A549 (cell line): Measurements from ENCODE around the gene SLC6A5. TPM values are rescaled to one million over a fixed set of nuclear protein-coding genes. Genes with fewer than 3 reads are reported as not detected.

Experiments used
- ATAC-seq, 2 experiments: fragments of 200-7000 bp in 1 of 2; fragments of >200 bp in 1 of 2; cut with Nextera tagmentation in 1 of 2; cut with Tn5 transposase in 1 of 2; 3 replicates each; pipeline versions ENCODE4 v1.8.0 to v1.9.1; 2018 to 2020; ENCODE audit warnings: mild to moderate bottlenecking in 1 of 2, moderate library complexity in 1 of 2
- CTCF ChIA-PET: fragments of 300-600 bp; sonication (Branson Sonifier 250); formaldehyde crosslinking; extraction: SDS; loops from one replicate; lab custom pipeline; 2021; ENCODE audit warnings: antibody characterized with exemption, inconsistent platforms; lab: Yijun Ruan, JAX
- POLR2A ChIA-PET: fragments of 350-600 bp; formaldehyde crosslinking; extraction: SDS; loops from one replicate; lab custom pipeline; 2021; ENCODE audit warnings: antibody characterized with exemption, inconsistent platforms; lab: Yijun Ruan, JAX
- DNase-seq, 2 experiments: peaks; one replicate each; pipeline versions ENCODE4 v3.0.0 to v3.0.0-alpha.2; 2011 to 2016; ENCODE audit warnings: low read depth in 1 of 2, low spot score in 1 of 2
- FAIRE-seq: peaks from 2 replicates; lab custom pipeline; 2011; peaks lifted over from hg19 to GRCh38; lab: Jason Lieb, UNC
- H3K27ac ChIP-seq, 2 experiments: fragments of >200 bp; sonication (Bioruptor Twin); formaldehyde crosslinking; 3 replicates each; pipeline ENCODE4 v1.5.1; 2016 to 2017
- H3K4me1 ChIP-seq: fragments of >200 bp; sonication (Bioruptor Twin); formaldehyde crosslinking; 3 replicates; pipeline ENCODE4 v1.6.1; 2016
- H3K4me2 ChIP-seq: fragments of >200 bp; sonication (Bioruptor Twin); formaldehyde crosslinking; 3 replicates; pipeline ENCODE4 v1.6.1; 2016
- H3K4me3 ChIP-seq: fragments of >200 bp; sonication (Bioruptor Twin); formaldehyde crosslinking; 3 replicates; pipeline ENCODE4 v1.5.1; 2016
- H3K9me3 ChIP-seq: fragments of >200 bp; sonication (Bioruptor Twin); formaldehyde crosslinking; 3 replicates; pipeline ENCODE4 v1.6.1; 2016
- BHLHE40 ChIP-seq: IDR thresholded peaks from 2 replicates; pipeline ENCODE4 v1.6.1; 2012; ENCODE audit warnings: low read depth, low read length, inconsistent platforms
- CHD2 ChIP-seq: fragments of 150-350 bp; IDR thresholded peaks from 2 replicates; pipeline ENCODE4 v1.6.1; 2014; ENCODE audit warnings: low read length; ENCODE audit not compliant: partially characterized antibody
- MAFK ChIP-seq: fragments of 450-650 bp; IDR thresholded peaks from 2 replicates; pipeline ENCODE4 v1.6.1; 2014; ENCODE audit not compliant: partially characterized antibody
- MAZ ChIP-seq: fragments of 150-350 bp; IDR thresholded peaks from 2 replicates; pipeline ENCODE4 v1.6.1; 2014; ENCODE audit warnings: antibody characterized with exemption, low read depth, low read length, borderline replicate concordance
- RAD21 ChIP-seq, 2 experiments: fragments of >200 bp in 1 of 2; sonication (Bioruptor Twin) in 1 of 2; formaldehyde crosslinking in 1 of 2; IDR thresholded peaks in 1 of 2; conservative IDR thresholded peaks in 1 of 2; 2 replicates in 1 of 2; 3 replicates in 1 of 2; pipeline ENCODE4 v1.6.1; 2012 to 2018; ENCODE audit warnings: inconsistent platforms in 1 of 2
- RNF2 ChIP-seq: fragments of 200-600 bp; sonication (generic); IDR thresholded peaks from 2 replicates; pipeline ENCODE4 v1.6.1; 2016; ENCODE audit warnings: low read depth, mild to moderate bottlenecking, antibody characterized with exemption, moderate library complexity, borderline replicate concordance
- TFCP2L1 ChIP-seq: fragments of 250-450 bp; sonication (Bioruptor Pico); IDR thresholded peaks from 2 replicates; pipeline ENCODE4 v1.5.0; 2021; ENCODE audit warnings: mild to moderate bottlenecking
- ZNF302 ChIP-seq: fragments of 250-450 bp; sonication (Bioruptor Pico); IDR thresholded peaks from 2 replicates; pipeline ENCODE4 v1.9.0; 2021; ENCODE audit warnings: inconsistent platforms, mild to moderate bottlenecking, moderate library complexity
- WGBS: methylation state at CpG from one replicate; pipeline ENCODE4 v1.1.6; 2017; ENCODE audit errors: missing lambda C conversion rate; 5-methylcytosine and 5-hydroxymethylcytosine counted together
- polyA plus RNA-seq, 4 experiments: library from polyadenylated mRNA; depleted of rRNA in 3 of 4; stranded (reverse); fragments of >200 nt; fragmentation: RNase III in 1 of 4; extraction: RNeasy Plus Mini Kit Qiagen cat#74134 plus additional on column Dnase treatment in 1 of 4; gene quantifications; 2 replicates in 3 of 4; 3 replicates in 1 of 4; pipeline ENCODE4 v1.2.3, GENCODE V29; 2011 to 2017
- TF ChIP-seq, protein P1 (sequence below): fragments of 200-600 bp; sonication (generic); IDR thresholded peaks from 2 replicates; pipeline ENCODE4 v1.6.1; 2016; ENCODE audit warnings: antibody characterized with exemption, mild to moderate bottlenecking, moderate library complexity
- TF ChIP-seq, protein P2 (sequence below): IDR thresholded peaks from 2 replicates; pipeline ENCODE4 v1.6.1; 2012
- TF ChIP-seq, protein P3 (sequence below): fragments of 150-350 bp; IDR thresholded peaks from 2 replicates; pipeline ENCODE4 v1.6.1; 2014; ENCODE audit warnings: low read depth, mild to moderate bottlenecking, low read length
- TF ChIP-seq, protein P4 (sequence below): fragments of >200 bp; sonication (Bioruptor Twin); formaldehyde crosslinking; IDR thresholded peaks from 2 replicates; pipeline ENCODE4 v1.6.1; 2016
- TF ChIP-seq, protein P5 (sequence below): fragments of >200 bp; sonication (Bioruptor Twin); formaldehyde crosslinking; IDR thresholded peaks from 3 replicates; pipeline ENCODE4 v1.6.1; 2016
- TF ChIP-seq, protein P6 (sequence below): IDR thresholded peaks from 2 replicates; pipeline ENCODE4 v1.6.1; 2012; ENCODE audit warnings: low read depth, borderline replicate concordance

The SLC6A5 gene
- polyA plus RNA-seq, 2 of the 4 experiments (the other 2 are of a cell fraction) = not detected

DNA sequence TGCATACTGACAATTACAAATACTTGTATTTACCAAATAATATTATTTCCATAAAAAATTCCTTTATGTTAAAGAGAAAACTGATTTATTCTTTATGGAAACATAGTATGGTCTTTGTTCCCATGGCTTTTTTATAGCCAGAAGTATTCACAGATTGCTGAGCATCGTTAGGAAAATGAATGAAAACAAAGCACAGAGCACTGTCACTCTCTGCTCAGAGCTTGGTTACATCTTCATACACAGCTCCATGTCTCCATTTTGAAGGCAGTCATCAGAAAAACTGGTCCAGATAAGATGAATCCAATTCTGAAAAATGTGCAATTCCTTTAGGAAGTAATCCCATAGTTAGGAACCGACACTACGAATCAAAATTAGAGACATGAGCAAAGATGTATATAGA, 9.0 kb upstream of the SLC6A5 start:
- ATAC-seq (no peak), FAIRE-seq (no peak), DNase-seq (no peak)
- POLR2A ChIA-PET = no interaction called here
- CTCF ChIA-PET = no interaction called here
- H3K9me3 ChIP-seq = no peaks in the 10 kb centered on the region
- TF ChIP-seq, protein P1, sequence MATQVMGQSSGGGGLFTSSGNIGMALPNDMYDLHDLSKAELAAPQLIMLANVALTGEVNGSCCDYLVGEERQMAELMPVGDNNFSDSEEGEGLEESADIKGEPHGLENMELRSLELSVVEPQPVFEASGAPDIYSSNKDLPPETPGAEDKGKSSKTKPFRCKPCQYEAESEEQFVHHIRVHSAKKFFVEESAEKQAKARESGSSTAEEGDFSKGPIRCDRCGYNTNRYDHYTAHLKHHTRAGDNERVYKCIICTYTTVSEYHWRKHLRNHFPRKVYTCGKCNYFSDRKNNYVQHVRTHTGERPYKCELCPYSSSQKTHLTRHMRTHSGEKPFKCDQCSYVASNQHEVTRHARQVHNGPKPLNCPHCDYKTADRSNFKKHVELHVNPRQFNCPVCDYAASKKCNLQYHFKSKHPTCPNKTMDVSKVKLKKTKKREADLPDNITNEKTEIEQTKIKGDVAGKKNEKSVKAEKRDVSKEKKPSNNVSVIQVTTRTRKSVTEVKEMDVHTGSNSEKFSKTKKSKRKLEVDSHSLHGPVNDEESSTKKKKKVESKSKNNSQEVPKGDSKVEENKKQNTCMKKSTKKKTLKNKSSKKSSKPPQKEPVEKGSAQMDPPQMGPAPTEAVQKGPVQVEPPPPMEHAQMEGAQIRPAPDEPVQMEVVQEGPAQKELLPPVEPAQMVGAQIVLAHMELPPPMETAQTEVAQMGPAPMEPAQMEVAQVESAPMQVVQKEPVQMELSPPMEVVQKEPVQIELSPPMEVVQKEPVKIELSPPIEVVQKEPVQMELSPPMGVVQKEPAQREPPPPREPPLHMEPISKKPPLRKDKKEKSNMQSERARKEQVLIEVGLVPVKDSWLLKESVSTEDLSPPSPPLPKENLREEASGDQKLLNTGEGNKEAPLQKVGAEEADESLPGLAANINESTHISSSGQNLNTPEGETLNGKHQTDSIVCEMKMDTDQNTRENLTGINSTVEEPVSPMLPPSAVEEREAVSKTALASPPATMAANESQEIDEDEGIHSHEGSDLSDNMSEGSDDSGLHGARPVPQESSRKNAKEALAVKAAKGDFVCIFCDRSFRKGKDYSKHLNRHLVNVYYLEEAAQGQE = no peak
- TF ChIP-seq RNF2 (no peak), BHLHE40 (no peak), MAZ (no peak), CHD2 (no peak), ZNF302 (CRISPR knock-in tag) (no peak)
- TF ChIP-seq, protein P2, sequence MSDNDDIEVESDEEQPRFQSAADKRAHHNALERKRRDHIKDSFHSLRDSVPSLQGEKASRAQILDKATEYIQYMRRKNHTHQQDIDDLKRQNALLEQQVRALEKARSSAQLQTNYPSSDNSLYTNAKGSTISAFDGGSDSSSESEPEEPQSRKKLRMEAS = no peak
- TF ChIP-seq, protein P3, sequence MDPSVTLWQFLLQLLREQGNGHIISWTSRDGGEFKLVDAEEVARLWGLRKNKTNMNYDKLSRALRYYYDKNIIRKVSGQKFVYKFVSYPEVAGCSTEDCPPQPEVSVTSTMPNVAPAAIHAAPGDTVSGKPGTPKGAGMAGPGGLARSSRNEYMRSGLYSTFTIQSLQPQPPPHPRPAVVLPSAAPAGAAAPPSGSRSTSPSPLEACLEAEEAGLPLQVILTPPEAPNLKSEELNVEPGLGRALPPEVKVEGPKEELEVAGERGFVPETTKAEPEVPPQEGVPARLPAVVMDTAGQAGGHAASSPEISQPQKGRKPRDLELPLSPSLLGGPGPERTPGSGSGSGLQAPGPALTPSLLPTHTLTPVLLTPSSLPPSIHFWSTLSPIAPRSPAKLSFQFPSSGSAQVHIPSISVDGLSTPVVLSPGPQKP = no peak
- TF ChIP-seq, protein P4, sequence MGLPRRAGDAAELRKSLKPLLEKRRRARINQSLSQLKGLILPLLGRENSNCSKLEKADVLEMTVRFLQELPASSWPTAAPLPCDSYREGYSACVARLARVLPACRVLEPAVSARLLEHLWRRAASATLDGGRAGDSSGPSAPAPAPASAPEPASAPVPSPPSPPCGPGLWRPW = no peak
- TF ChIP-seq, protein P5, sequence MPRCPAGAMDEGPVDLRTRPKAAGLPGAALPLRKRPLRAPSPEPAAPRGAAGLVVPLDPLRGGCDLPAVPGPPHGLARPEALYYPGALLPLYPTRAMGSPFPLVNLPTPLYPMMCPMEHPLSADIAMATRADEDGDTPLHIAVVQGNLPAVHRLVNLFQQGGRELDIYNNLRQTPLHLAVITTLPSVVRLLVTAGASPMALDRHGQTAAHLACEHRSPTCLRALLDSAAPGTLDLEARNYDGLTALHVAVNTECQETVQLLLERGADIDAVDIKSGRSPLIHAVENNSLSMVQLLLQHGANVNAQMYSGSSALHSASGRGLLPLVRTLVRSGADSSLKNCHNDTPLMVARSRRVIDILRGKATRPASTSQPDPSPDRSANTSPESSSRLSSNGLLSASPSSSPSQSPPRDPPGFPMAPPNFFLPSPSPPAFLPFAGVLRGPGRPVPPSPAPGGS = no peak
- H3K4me3 ChIP-seq = no peak overlapping the region
- no peak overlapping the region for H3K27ac ChIP-seq
- WGBS = 14% methylated on average over 3 of the region's 3 CpGs
- H3K4me2 ChIP-seq = no peak overlapping the region
- no peaks in the 10 kb centered on the region for H3K4me1 ChIP-seq

DNA sequence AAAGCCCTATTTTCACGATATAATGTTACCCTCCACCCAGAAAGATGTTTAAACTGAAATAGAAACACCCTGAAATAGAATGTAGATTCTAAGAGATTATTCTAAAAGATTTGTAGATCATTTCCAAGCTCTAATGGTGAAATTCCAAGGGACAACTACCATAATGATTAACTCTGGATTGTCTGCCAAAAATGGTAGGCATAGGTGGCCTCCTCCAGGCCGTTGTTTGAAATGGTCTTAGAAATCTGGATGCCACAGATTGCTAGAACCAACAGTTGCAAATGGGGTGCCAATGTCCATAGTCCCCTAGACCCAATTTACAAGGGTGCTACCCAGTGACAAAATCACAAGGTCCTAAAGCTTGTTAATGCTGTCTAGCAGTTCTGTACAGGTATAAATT, 6.7 kb upstream of the SLC6A5 start:
- H3K9me3 ChIP-seq = no peaks in the 10 kb centered on the region
- 2% methylated on average over 2 of the region's 2 CpGs for WGBS
- no peak overlapping the region for H3K4me2 ChIP-seq
- H3K27ac ChIP-seq = no peak overlapping the region
- TF ChIP-seq RAD21 (conservative IDR thresholded peaks at IDR 0.05 in 1 of 2, IDR thresholded peaks at IDR 0.05 in 1 of 2) = peak; percentile 13 to 20; a peak in 1 of 5 replicates
- no peak for TF ChIP-seq TFCP2L1
- ChIA-PET POLR2A (no interaction called here), CTCF (interaction anchor here (0.5 to 1.1 kb wide), 3 partner anchors 17 to 107 kb away, joined by 3 to 4 read pairs (median 3); no protein-coding TSS in a partner anchor)
- ATAC-seq = no peak
- no peak for FAIRE-seq
- no peak for DNase-seq
- no peaks in the 10 kb centered on the region for H3K4me1 ChIP-seq
- no peak overlapping the region for H3K4me3 ChIP-seq

DNA sequence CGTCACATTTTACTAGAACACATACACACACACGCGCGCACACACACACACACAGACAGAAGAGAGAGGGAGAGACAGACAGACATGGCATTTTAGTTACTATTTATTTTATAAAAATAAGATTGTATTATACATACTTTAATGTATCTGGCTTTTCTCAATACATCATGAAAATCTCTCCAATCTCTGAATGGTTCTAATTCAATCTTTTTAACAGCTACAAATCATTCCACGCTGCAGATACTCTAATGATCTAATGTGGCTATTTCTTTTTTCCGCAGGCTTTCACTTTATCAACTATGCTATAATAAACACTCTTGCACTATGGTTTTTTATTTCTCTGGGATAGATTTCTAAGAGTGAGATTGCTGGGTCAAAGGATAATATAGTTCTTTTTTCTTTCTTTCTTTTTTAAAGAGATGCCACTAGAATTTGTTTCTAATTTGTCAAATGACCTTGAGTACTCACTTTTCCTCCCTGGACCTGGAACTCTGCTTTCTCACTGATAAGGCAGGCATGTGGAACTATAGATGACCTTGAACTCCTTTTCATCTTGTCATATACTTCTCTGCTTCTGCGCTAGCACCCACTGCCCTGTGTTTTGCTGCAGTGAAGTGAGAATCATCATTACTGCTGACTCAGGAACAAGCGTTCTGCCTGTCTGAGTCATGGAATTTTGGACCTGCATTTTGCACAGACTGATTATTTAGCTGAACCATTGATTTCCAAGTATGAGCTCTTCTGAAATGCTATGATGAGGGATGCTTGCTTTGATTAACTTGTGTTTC, 4.9 kb upstream of the SLC6A5 start:
- H3K4me3 ChIP-seq = no peak overlapping the region

More for the DNA sequence above, 4.9 kb upstream of the SLC6A5 start:
- POLR2A ChIA-PET = no interaction called here
- no peaks in the 10 kb centered on the region for H3K4me1 ChIP-seq
- H3K4me2 ChIP-seq = no peak overlapping the region
- FAIRE-seq = no peak
- no peaks in the 10 kb centered on the region for H3K9me3 ChIP-seq
- CTCF ChIA-PET = interaction anchor here (1.2 to 3.2 kb wide), 2 partner anchors 8 to 16 kb away, joined by 3 to 16 read pairs; no protein-coding TSS in a partner anchor
- WGBS = 60% methylated on average over 8 of the region's 8 CpGs
- TF ChIP-seq MAFK = peak; percentile 88
- TF ChIP-seq, protein P6, sequence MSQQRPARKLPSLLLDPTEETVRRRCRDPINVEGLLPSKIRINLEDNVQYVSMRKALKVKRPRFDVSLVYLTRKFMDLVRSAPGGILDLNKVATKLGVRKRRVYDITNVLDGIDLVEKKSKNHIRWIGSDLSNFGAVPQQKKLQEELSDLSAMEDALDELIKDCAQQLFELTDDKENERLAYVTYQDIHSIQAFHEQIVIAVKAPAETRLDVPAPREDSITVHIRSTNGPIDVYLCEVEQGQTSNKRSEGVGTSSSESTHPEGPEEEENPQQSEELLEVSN = no peak
- TF ChIP-seq, all 56 proteins: peak for 1
- no peak for DNase-seq
- no peak for ATAC-seq
- no peak overlapping the region for H3K27ac ChIP-seq
